Psoas muscle (tissue), 8 donors: ENCODE results near the gene CMTM4. TPM values are rescaled to one million over a fixed set of nuclear protein-coding genes. Genes with fewer than 3 reads are reported as not detected.

ENCODE experiments used
- ATAC-seq, 4 donors: fragments of 200-7000 bp; cut with Tn5 transposase; one replicate each; pipeline ENCODE4 v1.9.1; 2020; ENCODE audit warnings: moderate library complexity in 3 of 4, mild to moderate bottlenecking in 2 of 4
- DNase-seq, 2 donors: peaks; one replicate each; pipeline ENCODE4 v3.0.0-alpha.2; 2020
- H3K27ac ChIP-seq: fragments of 200-600 bp; one replicate; pipeline ENCODE4 v1.8.0; 2022
- H3K27me3 ChIP-seq, 3 donors: fragments of 200-600 bp in 1 of 3; one replicate each; pipeline versions ENCODE4 v1.6.1 to v1.8.0; 2013 to 2022; ENCODE audit warnings: low read length in 2 of 3, mild to moderate bottlenecking in 2 of 3, moderate library complexity in 1 of 3; ENCODE audit not compliant: insufficient read depth in 3 of 3
- H3K36me3 ChIP-seq, 2 donors: fragments of 200-600 bp in 1 of 2; one replicate each; pipeline versions ENCODE4 v1.6.1 to v1.8.0; 2013 to 2022; ENCODE audit warnings: low read depth in 1 of 2, mild to moderate bottlenecking in 1 of 2, moderate library complexity in 1 of 2; ENCODE audit not compliant: insufficient read depth in 1 of 2
- H3K4me1 ChIP-seq: fragments of 200-600 bp; one replicate; pipeline ENCODE4 v1.8.0; 2022
- H3K4me3 ChIP-seq: fragments of 200-600 bp; one replicate; pipeline ENCODE4 v1.8.0; 2022; ENCODE audit warnings: mild to moderate bottlenecking
- H3K9me3 ChIP-seq: fragments of 200-600 bp; one replicate; pipeline ENCODE4 v1.8.0; 2022
- CTCF ChIP-seq: fragments of 200-600 bp; IDR thresholded peaks from one replicate; pipeline ENCODE4 v1.8.0; 2022; ENCODE audit warnings: antibody characterized with exemption
- WGBS, 3 donors: extraction: QIAGEN DNeasy Blood & Tissue Kit; methylation state at CpG; one replicate each; pipeline versions ENCODE4 v1.1.6 to v1.1.7; 2013; 5-methylcytosine and 5-hydroxymethylcytosine counted together
- intact Hi-C, 2 donors: fragments of 100-400 bp; cut with DNase I; formaldehyde crosslinking; loops; one replicate each; pipeline versions ENCODE4 v1.11.0 to v1.14.2; 2022
- polyA plus RNA-seq, 3 donors: library from polyadenylated mRNA; stranded (reverse); fragments of 200-250 nt; gene quantifications; one replicate each; pipeline ENCODE4 v1.2.3, GENCODE V29; 2013
- total RNA-seq, 4 donors: library from RNA; stranded (reverse); fragmentation: NEBNext Ultra II Directional in 2 of 4; extraction: Animal tissue kit (Norgen Biotek cat#: 25700) in 2 of 4; gene quantifications; one replicate each; pipeline versions ENCODE4 v1.2.1 to v1.2.4, GENCODE V29; 2021 to 2023
- donor health status: healthy with polysubstance abuse.
- donor health status: DM: no; HTN: no; CAD: no; lungs with moderate emphysema.
- donor health status: Bipolar disorder and iron deficiency.
- donor health status: healthy.
- donor health status: DM: yes; HTN: yes; CAD: no.
- donor health status: DM: no; HTN: no; CAD: no.
- donor health status: DM: no; HTN: no; CAD: no.
- donor health status: DM: yes; HTN: yes; CAD: no.

Gene CMTM4
- total and polyA plus RNA-seq, 7 donors, result 2.3 to 10.3 (median 7.7) TPM

GRCh38 chr16:66617010-66617434 is 79.5 kb downstream of the CMTM4 start:
- ATAC-seq, result no peak
- WGBS, 3 donors, result 89 to 95% (median 91%) methylated on average over 2 of the region's 2 CpGs
- intact Hi-C loops, result loop anchor here in 1 of 2 donors (10.0 kb wide), 1 partner anchor 78 kb away; the partner anchor contains the start of gene CMTM4

GRCh38 chr16:66616592-66616991 is 80.0 kb downstream of the CMTM4 start:
- WGBS, 3 donors, result 76 to 84% (median 78%) methylated on average over 9 of the region's 9 CpGs
- Histone ChIP-seq H3K27me3 (no peaks in the 10 kb centered on the region), H3K4me3 (no peak overlapping the region), H3K4me1 (peaks cover 29% of the 10 kb centered on the region), H3K9me3 (no peaks in the 10 kb centered on the region), H3K27ac (no peak overlapping the region), H3K36me3 (peaks cover 0 to 36% of the 10 kb centered on the region in 2 donors)
- DNase-seq (no peak), ATAC-seq (no peak)
- no peak for TF ChIP-seq CTCF
- intact Hi-C loops, result loop anchor here in 1 of 2 donors (10.0 kb wide), 1 partner anchor 78 kb away; the partner anchor contains the start of gene CMTM4

More at GRCh38 chr16:66617010-66617434, 79.5 kb downstream of the CMTM4 start:
- Histone ChIP-seq H3K4me3 (no peak overlapping the region), H3K27me3 (no peaks in the 10 kb centered on the region), H3K36me3 (peaks cover 0 to 36% of the 10 kb centered on the region in 2 donors), H3K4me1 (peaks cover 29% of the 10 kb centered on the region), H3K27ac (no peak overlapping the region), H3K9me3 (no peaks in the 10 kb centered on the region)
- DNase-seq, result no peak
- no peak for TF ChIP-seq CTCF

GRCh38 chr16:66616169-66616568 is 80.4 kb downstream of the CMTM4 start:
- TF ChIP-seq CTCF, result no peak
- Histone ChIP-seq H3K9me3 (no peaks in the 10 kb centered on the region), H3K27me3 (no peaks in the 10 kb centered on the region), H3K4me3 (no peak overlapping the region), H3K27ac (no peak overlapping the region), H3K36me3 (peaks cover 0 to 34% of the 10 kb centered on the region in 2 donors), H3K4me1 (peaks cover 29% of the 10 kb centered on the region)
- intact Hi-C loops, result loop anchor here in 1 of 2 donors (10.0 kb wide), 1 partner anchor 79 kb away; the partner anchor contains the start of gene CMTM4
- ATAC-seq (no peak), DNase-seq (no peak)
- WGBS, 3 donors, result 94 to 96% (median 95%) methylated on average over 4 of the region's 4 CpGs

- no peak for DNase-seq
- no peaks in the 10 kb centered on the region for H3K27me3 ChIP-seq
- H3K36me3 ChIP-seq, result peaks cover 0 to 44% of the 10 kb centered on the region in 2 donors
- 83 to 91% (median 83%) methylated on average over 12 of the region's 12 CpGs for WGBS, 3 donors
- intact Hi-C loops, result loop anchor here in 1 of 2 donors (10.0 kb wide), 1 partner anchor 81 kb away; the partner anchor contains the start of gene CMTM4
- H3K27ac ChIP-seq, result no peak overlapping the region
- no peak for TF ChIP-seq CTCF
- no peak overlapping the region for H3K4me3 ChIP-seq
- peaks cover 19% of the 10 kb centered on the region for H3K4me1 ChIP-seq
- no peak for ATAC-seq
- no peaks in the 10 kb centered on the region for H3K9me3 ChIP-seq
Observed at GRCh38 chr16:66614161-66614802, 82.3 kb downstream of the CMTM4 start.
